Fibroblast of the aortic adventitia (primary cell): ENCODE measurements around the gene TTLL1. TPM values are rescaled to one million over a fixed set of nuclear protein-coding genes. Genes with fewer than 3 reads are reported as not detected.

Experiments
- DNase-seq: peaks from one replicate; pipeline ENCODE4 v3.0.0-alpha.2; 2010; ENCODE audit warnings: low read depth
- H3K4me3 ChIP-seq: 2 replicates; pipeline ENCODE4 v1.5.1; 2011; ENCODE audit warnings: low read depth, mild to moderate bottlenecking, control low read depth, low read length, moderate library complexity
- CTCF ChIP-seq: IDR thresholded peaks from 2 replicates; pipeline ENCODE4 v1.5.1; 2011; ENCODE audit warnings: mild to moderate bottlenecking, low read length, control low read depth, inconsistent platforms; ENCODE audit not compliant: insufficient read depth
- total RNA-seq: library from RNA; depleted of rRNA; stranded (reverse); fragments of >200 nt; gene quantifications from 2 replicates; pipeline ENCODE4 v1.2.3, GENCODE V29; 2012; ENCODE audit warnings: low replicate concordance

Gene TTLL1
- total RNA-seq, 1 donor = 23.1 TPM

GRCh38 chr22:43090130-43090789, 1.1 kb upstream of the TTLL1 start:
- no peak overlapping the region for H3K4me3 ChIP-seq
- TF ChIP-seq CTCF = peak; percentile 41
- DNase-seq = peak; percentile 87

GRCh38 chr22:43088627-43088983, 586 bp downstream of the TTLL1 start:
- DNase-seq = peak; percentile 4
- TF ChIP-seq CTCF = no peak
- H3K4me3 ChIP-seq = peak overlapping the region; percentile 87

GRCh38 chr22:43085658-43086606, 3.3 kb downstream of the TTLL1 start:
- H3K4me3 ChIP-seq = no peak overlapping the region
- no peak for DNase-seq
- no peak for TF ChIP-seq CTCF

GRCh38 chr22:43081968-43082367, 7.2 kb downstream of the TTLL1 start:
- no peak overlapping the region for H3K4me3 ChIP-seq
- DNase-seq = peak; percentile 44
- TF ChIP-seq CTCF = no peak

GRCh38 chr22:43080616-43081015, 8.6 kb downstream of the TTLL1 start:
- no peak for DNase-seq
- no peak overlapping the region for H3K4me3 ChIP-seq
- TF ChIP-seq CTCF = no peak

GRCh38 chr22:43079742-43080141, 9.4 kb downstream of the TTLL1 start:
- no peak overlapping the region for H3K4me3 ChIP-seq
- DNase-seq = no peak
- no peak for TF ChIP-seq CTCF
